Spinal cord (tissue), 10 donors: Measurements from ENCODE around the gene EYA2. TPM values are rescaled to one million over a fixed set of nuclear protein-coding genes. Genes with fewer than 3 reads are reported as not detected.

ENCODE experiments used
- DNase-seq, 6 donors: peaks; one replicate each; pipeline versions ENCODE4 v3.0.0 to v3.0.0-alpha.2; 2013 to 2015; ENCODE audit warnings: low spot score in 6 of 6, low read depth in 4 of 6
- H3K27ac ChIP-seq: one replicate; pipeline ENCODE4 v1.5.1; 2013; ENCODE audit warnings: low read depth, low read length, control low read depth
- H3K27me3 ChIP-seq: one replicate; pipeline ENCODE4 v1.6.1; 2013; ENCODE audit warnings: low read length; ENCODE audit not compliant: control insufficient read depth, insufficient read depth
- H3K36me3 ChIP-seq: one replicate; pipeline ENCODE4 v1.6.1; 2013; ENCODE audit warnings: low read length; ENCODE audit not compliant: control insufficient read depth, insufficient read depth
- H3K4me1 ChIP-seq: one replicate; pipeline ENCODE4 v1.6.1; 2013; ENCODE audit warnings: low read length; ENCODE audit not compliant: control insufficient read depth, insufficient read depth
- H3K4me3 ChIP-seq: one replicate; pipeline ENCODE4 v1.5.1; 2013; ENCODE audit warnings: low read depth, low read length, control low read depth
- H3K9me3 ChIP-seq: one replicate; pipeline ENCODE4 v1.6.1; 2013; ENCODE audit warnings: low read length; ENCODE audit not compliant: control insufficient read depth, insufficient read depth
- WGBS: methylation state at CpG from one replicate; pipeline ENCODE4 v1.1.5; 2013; ENCODE audit warnings: missing lambda C conversion rate; ENCODE audit not compliant: insufficient coverage; 5-methylcytosine and 5-hydroxymethylcytosine counted together
- polyA plus RNA-seq, 2 donors: library from polyadenylated mRNA; unstranded; fragments of 120-200 nt; gene quantifications; one replicate each; pipeline ENCODE4 v1.2.1, GENCODE V29; 2013; ENCODE audit not compliant: insufficient read length in 2 of 2
- total RNA-seq, 2 donors: library from RNA; depleted of rRNA in 1 of 2; stranded (reverse); fragments of 120-200 nt in 1 of 2; fragments of >200 nt in 1 of 2; gene quantifications; one replicate each; pipeline versions ENCODE4 v1.2.3 to v1.2.4, GENCODE V29; 2013 to 2014
- donor health status: healthy.

The EYA2 gene
- total and polyA plus RNA-seq, 4 donors = 10.7 to 32.7 (median 25.0) TPM

DNA sequence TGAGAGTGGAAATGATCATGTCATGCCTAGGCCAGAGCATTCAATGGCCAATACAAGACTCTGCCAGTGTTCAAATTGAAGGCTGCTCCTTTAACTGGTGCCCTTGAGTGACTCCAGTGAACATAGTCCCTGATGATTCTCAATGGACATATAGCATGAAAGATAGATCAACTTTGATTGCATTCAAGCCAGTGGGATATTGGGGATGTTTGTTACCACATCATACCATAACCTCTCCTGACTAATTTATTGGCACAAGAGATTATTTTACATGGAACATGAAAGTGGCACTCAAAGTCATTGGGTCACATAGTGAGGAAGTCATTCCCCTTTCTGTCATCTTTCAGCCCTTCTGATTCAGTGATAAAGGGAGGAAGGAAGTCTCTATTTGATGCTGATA lies 139.0 kb downstream of the EYA2 start:
- H3K27me3 ChIP-seq = no peaks in the 10 kb centered on the region

GRCh38 chr20:47035026-47035590 lies 140.5 kb downstream of the EYA2 start:
- DNase-seq = peak in 2 of 6 donors; percentile 35 to 51
- 38% methylated on average over 10 of the region's 10 CpGs for WGBS
- H3K4me3 ChIP-seq = no peak overlapping the region

More for the DNA sequence above, 139.0 kb downstream of the EYA2 start:
- peaks cover 25% of the 10 kb centered on the region for H3K4me1 ChIP-seq
- no peak for DNase-seq
- H3K27ac ChIP-seq = no peak overlapping the region
- no peak overlapping the region for H3K4me3 ChIP-seq
- H3K36me3 ChIP-seq = peaks cover 2% of the 10 kb centered on the region
- no peaks in the 10 kb centered on the region for H3K9me3 ChIP-seq

GRCh38 chr20:47036091-47036870 lies 141.6 kb downstream of the EYA2 start:
- Histone ChIP-seq H3K4me3 (no peak overlapping the region), H3K27me3 (no peaks in the 10 kb centered on the region), H3K36me3 (no peaks in the 10 kb centered on the region), H3K4me1 (peaks cover 21% of the 10 kb centered on the region), H3K27ac (no peak overlapping the region), H3K9me3 (no peaks in the 10 kb centered on the region)
- WGBS = 85% methylated on average over 7 of the region's 12 CpGs
- DNase-seq = no peak

More at GRCh38 chr20:47035026-47035590, 140.5 kb downstream of the EYA2 start:
- H3K27me3 ChIP-seq = no peaks in the 10 kb centered on the region
- no peaks in the 10 kb centered on the region for H3K36me3 ChIP-seq
- peaks cover 25% of the 10 kb centered on the region for H3K4me1 ChIP-seq
- no peak overlapping the region for H3K27ac ChIP-seq
- H3K9me3 ChIP-seq = no peaks in the 10 kb centered on the region

DNA sequence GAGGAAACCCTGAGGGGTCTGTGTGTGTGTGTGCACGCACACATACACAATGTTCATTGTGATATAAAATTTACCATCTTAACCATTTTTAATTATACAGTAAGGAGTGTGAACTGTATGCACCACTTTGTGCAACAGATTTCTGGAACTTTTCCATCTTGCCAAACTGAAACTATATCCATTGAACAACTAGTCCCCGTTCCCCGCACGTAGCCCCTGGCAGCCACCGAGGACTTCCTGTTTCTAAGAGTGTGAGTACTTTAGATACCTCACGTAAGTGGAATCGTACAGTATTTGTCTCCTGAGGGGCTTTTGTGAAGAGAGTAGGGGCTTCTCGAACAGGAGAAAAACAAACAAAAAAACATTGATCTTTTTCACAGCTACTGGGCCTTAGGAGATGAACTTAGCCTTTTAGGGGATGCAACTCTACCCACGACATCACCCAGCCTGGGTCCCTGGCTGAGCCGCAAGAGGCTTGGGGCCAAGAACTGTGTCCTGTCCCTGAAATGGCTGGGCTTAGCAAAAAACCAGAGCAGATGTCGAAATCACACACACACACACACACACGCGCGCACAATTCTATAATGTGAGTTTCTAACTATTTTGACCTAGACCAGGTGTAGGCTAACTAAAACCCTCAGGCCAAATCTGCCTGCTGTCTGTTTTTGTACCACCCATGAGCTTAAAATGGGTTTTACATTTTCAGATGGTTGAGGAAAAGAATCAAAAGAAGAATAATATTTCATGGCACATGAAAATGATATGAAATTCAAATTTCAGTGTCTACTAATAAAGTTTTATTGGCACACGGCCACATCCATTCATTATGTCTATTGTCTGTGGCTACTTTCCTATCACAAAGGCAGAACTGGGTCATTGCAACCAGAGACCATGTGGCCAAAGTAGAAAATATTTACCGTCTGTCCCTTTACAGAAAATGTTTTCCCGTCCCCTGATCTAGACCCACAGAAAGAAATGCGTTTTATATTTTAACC lies 144.2 kb downstream of the EYA2 start:
- Histone ChIP-seq H3K27ac (no peak overlapping the region), H3K27me3 (no peaks in the 10 kb centered on the region), H3K4me1 (peaks cover 6% of the 10 kb centered on the region), H3K4me3 (no peak overlapping the region), H3K36me3 (no peaks in the 10 kb centered on the region), H3K9me3 (no peaks in the 10 kb centered on the region)
- DNase-seq = peak in 1 of 6 donors; percentile 15
- 72% methylated on average over 4 of the region's 18 CpGs for WGBS

- no peak overlapping the region for H3K4me3 ChIP-seq
- H3K27ac ChIP-seq = no peak overlapping the region
- no peaks in the 10 kb centered on the region for H3K36me3 ChIP-seq
- 85% methylated on average over 3 of the region's 5 CpGs for WGBS
- peaks cover 2% of the 10 kb centered on the region for H3K9me3 ChIP-seq
- H3K27me3 ChIP-seq = no peaks in the 10 kb centered on the region
- no peak for DNase-seq
- H3K4me1 ChIP-seq = no peaks in the 10 kb centered on the region
These were observed 146.0 kb downstream of the EYA2 start for GRCh38 chr20:47040506-47041125.

DNA sequence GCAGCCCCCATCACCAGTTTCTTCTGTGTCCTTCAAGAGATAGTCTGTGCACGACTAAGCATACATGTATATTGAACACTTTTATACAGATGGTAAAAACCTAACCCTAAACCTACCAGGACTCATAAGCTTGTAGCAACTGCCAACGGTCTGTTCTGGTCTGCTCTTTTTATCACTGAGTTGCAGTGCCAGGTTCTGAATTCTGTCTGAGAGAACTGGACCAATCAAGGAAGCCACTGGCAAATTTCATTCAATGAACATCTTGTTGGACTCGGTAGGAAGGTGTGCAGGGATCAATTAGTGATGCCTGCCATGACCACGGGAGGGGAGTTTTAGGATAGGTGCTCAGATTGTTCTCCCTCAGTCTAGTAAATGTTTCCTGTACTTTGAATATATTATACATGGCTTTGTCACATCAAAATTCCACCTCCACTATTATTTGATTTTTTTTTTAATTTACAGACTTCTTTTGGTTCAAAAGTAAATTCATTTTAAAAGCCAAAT lies 146.8 kb downstream of the EYA2 start:
- no peaks in the 10 kb centered on the region for H3K4me1 ChIP-seq
- H3K9me3 ChIP-seq = peaks cover 2% of the 10 kb centered on the region
- no peak overlapping the region for H3K4me3 ChIP-seq
- H3K27me3 ChIP-seq = no peaks in the 10 kb centered on the region
- H3K27ac ChIP-seq = no peak overlapping the region
- no peaks in the 10 kb centered on the region for H3K36me3 ChIP-seq
- no peak for DNase-seq
- WGBS = 88% methylated on average over 1 of the region's 4 CpGs

DNA sequence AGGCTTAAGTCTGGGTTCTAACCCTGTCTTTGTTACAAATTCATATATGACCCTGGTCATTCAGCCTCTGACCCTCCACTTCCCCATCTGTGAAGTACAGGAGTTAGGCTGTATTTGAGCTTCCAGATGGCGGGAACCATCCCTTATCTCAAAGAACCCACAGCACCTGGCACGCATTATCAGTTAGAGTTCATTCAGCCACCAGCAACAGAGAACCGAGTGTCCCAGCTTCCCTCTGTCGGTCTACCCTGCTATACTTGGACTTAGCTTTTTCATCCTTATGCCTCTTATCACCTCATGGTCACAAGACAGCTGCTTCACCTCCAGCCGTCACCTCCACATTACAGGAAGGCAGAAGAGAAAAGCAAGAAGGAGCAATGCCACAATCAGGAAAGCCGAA lies 147.8 kb downstream of the EYA2 start:
- DNase-seq = no peak
- Histone ChIP-seq H3K4me1 (no peaks in the 10 kb centered on the region), H3K27me3 (no peaks in the 10 kb centered on the region), H3K36me3 (no peaks in the 10 kb centered on the region), H3K27ac (peak overlapping the region; percentile 69), H3K9me3 (peaks cover 2% of the 10 kb centered on the region), H3K4me3 (no peak overlapping the region)
- 93% methylated on average over 6 of the region's 6 CpGs for WGBS

DNA sequence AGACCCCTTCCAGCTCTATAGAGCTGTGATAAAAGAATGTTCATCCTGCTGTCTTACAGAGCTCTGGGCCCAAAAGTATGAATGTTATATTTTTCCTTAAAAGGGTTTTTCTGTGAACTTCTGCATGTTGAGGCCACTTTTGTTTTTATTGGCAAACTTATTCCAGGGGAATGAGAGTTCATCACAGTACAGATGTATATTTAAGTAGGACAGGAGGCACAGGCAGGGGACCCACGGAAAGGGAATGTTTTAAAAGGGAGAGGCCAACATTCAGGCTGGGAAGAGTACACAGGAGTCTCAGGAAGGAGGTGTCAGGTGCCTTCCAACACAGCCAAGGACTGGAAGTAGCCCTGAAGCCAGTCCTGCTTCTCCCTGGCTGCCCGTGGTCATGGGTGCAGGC lies 148.4 kb downstream of the EYA2 start:
- Histone ChIP-seq H3K27ac (peak overlapping the region; percentile 69), H3K27me3 (no peaks in the 10 kb centered on the region), H3K36me3 (peaks cover 2% of the 10 kb centered on the region), H3K4me1 (no peaks in the 10 kb centered on the region), H3K4me3 (no peak overlapping the region), H3K9me3 (peaks cover 2% of the 10 kb centered on the region)
- DNase-seq = peak in 1 of 6 donors; percentile 51
- WGBS = 79% methylated on average over 2 of the region's 2 CpGs

- peaks cover 2% of the 10 kb centered on the region for H3K9me3 ChIP-seq
- WGBS = no CpG with 5 or more reads among the region's 1 CpG
These were observed 150.3 kb downstream of the EYA2 start for GRCh38 chr20:47044938-47045337.

More at GRCh38 chr20:47044938-47045337, 150.3 kb downstream of the EYA2 start:
- Histone ChIP-seq H3K4me1 (no peaks in the 10 kb centered on the region), H3K27me3 (no peaks in the 10 kb centered on the region), H3K36me3 (peaks cover 2% of the 10 kb centered on the region), H3K27ac (no peak overlapping the region), H3K4me3 (no peak overlapping the region)
- DNase-seq = no peak
